Measurements from ENCODE around the gene DKK3.

The DKK3 gene

DNA sequence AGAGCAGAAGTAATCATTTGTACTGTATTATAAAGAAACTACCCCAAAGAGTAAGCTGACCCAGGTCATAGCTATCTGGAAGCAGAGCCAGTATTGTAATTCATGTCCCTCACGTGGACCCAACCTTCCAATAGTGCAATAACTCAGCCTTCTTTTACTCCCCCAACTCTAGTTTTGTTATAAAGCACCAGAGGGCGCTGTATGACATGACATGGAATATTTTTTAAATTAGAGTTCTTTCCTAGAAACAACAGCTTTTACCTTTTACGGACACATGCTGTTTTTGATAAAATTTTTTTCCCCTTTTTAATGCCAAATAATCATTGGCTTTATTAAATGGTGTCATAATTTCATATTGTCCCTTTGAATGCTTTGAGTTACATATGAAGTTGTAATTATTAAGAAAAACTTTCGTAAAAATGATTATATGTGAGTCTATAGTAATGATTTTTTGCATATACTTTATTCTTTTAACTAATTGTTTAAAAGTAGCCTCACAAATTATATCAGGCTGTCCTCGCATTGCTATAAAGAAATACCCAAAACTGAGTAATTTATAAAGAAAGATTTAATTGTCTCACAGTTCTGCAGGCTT lies 76.9 kb downstream of the DKK3 start:
- peaks cover 39% of the 10 kb centered on the region for H3K36me3 Mint-ChIP-seq
- H3K4me1 Mint-ChIP-seq = peaks cover 3% of the 10 kb centered on the region
- H3K27me3 Mint-ChIP-seq = no peaks in the 10 kb centered on the region
- CTCF ChIA-PET = interaction anchor here (0.9 to 2.8 kb wide), 10 partner anchors 11 to 350 kb away, joined by 3 to 26 read pairs (median 4); no protein-coding TSS in a partner anchor
- no peaks in the 10 kb centered on the region for H3K9me3 Mint-ChIP-seq
- peak; percentile 20 for DNase-seq
- H3K27ac Mint-ChIP-seq = no peak overlapping the region
- H3K4me3 Mint-ChIP-seq = no peak overlapping the region

DNA sequence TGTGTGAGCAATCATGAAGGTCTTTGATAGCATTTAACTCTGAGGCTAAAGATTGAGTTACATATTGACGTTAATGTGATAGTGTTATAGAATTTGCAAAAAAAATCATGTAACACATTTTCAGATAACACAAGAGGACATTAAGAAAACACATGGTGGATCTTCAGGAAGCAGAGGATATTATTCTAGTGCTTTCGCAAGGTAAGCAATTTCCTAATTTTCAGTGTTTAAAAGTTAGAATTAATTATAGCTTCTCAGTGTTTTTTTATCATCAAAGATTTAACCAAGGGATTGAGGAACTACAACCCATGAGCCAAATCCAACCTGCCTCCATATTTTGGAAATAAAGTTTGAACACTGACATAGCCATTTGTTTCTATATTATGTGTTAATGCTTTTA lies 78.5 kb downstream of the DKK3 start:
- DNase-seq = no peak
- H3K4me3 Mint-ChIP-seq = no peak overlapping the region
- H3K27ac Mint-ChIP-seq = no peak overlapping the region
- H3K36me3 Mint-ChIP-seq = peaks cover 46% of the 10 kb centered on the region
- H3K4me1 Mint-ChIP-seq = peaks cover 8% of the 10 kb centered on the region
- H3K9me3 Mint-ChIP-seq = no peaks in the 10 kb centered on the region
- CTCF ChIA-PET = interaction anchor here (1.4 to 1.7 kb wide), 2 partner anchors 114 to 351 kb away, joined by 4 to 7 read pairs; no protein-coding TSS in a partner anchor
- H3K27me3 Mint-ChIP-seq = no peaks in the 10 kb centered on the region

- Mint-ChIP-seq H3K4me1 (peaks cover 16% of the 10 kb centered on the region), H3K36me3 (peaks cover 42% of the 10 kb centered on the region), H3K27me3 (no peaks in the 10 kb centered on the region), H3K27ac (no peak overlapping the region), H3K4me3 (no peak overlapping the region), H3K9me3 (no peaks in the 10 kb centered on the region)
- no peak for DNase-seq
- CTCF ChIA-PET = no interaction called here
Measured at GRCh38 chr11:11923828-11924227, 84.6 kb downstream of the DKK3 start.

GRCh38 chr11:11916981-11917399 lies 91.4 kb downstream of the DKK3 start:
- DNase-seq = no peak
- no peak overlapping the region for H3K4me3 Mint-ChIP-seq
- no peaks in the 10 kb centered on the region for H3K27me3 Mint-ChIP-seq
- no peak overlapping the region for H3K27ac Mint-ChIP-seq
- H3K9me3 Mint-ChIP-seq = no peaks in the 10 kb centered on the region
- CTCF ChIA-PET = no interaction called here
- H3K4me1 Mint-ChIP-seq = no peaks in the 10 kb centered on the region
- H3K36me3 Mint-ChIP-seq = peaks cover 9% of the 10 kb centered on the region

DNA sequence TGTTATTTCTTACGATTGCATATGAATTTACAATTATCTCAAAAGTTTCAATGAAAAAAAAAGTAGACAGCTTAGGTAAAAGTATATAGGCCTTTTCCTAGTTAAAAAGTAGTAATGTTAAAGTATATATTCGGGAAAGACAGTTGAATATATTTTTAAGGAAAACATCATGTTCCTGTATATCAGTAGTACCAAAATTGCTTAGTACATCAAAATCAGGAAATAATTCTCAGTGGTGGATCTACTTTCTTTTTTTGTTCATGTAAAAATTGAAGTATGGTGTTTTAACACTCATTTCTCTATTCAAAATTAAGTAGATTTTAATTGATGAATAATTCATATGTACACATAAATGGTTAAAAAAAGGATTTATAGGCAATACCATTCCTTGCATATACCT lies 92.8 kb downstream of the DKK3 start:
- no peak for DNase-seq
- Mint-ChIP-seq H3K9me3 (no peaks in the 10 kb centered on the region), H3K27ac (no peak overlapping the region), H3K4me3 (no peak overlapping the region), H3K4me1 (no peaks in the 10 kb centered on the region), H3K27me3 (no peaks in the 10 kb centered on the region), H3K36me3 (peaks cover 17% of the 10 kb centered on the region)
- CTCF ChIA-PET = no interaction called here

DNA sequence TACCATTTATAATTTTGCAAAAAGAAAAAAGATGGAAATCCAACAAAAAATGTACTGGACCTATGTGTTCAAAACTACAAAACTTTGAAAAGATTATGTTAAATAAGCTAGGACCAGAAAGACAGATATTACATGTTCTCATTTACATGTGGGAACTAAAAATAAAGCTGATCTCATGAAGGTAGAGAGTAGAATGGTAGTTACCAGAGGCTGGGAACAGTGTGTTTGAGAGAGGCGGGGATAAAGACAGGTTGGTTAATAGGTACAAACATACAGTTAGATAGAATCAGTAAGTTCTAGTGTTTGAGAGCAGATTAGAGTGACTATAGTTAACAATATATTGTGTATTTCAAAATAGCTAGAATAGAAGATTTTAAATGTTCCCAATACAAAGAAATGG lies 95.0 kb downstream of the DKK3 start:
- no peaks in the 10 kb centered on the region for H3K27me3 Mint-ChIP-seq
- H3K4me3 Mint-ChIP-seq = no peak overlapping the region
- H3K36me3 Mint-ChIP-seq = peaks cover 23% of the 10 kb centered on the region
- CTCF ChIA-PET = interaction anchor here (1.2 to 1.3 kb wide), 2 partner anchors 19 to 54 kb away, joined by 3 read pairs; no protein-coding TSS in a partner anchor
- no peaks in the 10 kb centered on the region for H3K9me3 Mint-ChIP-seq
- H3K4me1 Mint-ChIP-seq = no peaks in the 10 kb centered on the region
- no peak overlapping the region for H3K27ac Mint-ChIP-seq
- DNase-seq = no peak
